ENCODE results near the gene FOXO4.

FOXO4 gene

GRCh38 chrX:71070531-71070930 lies 25.1 kb upstream of the FOXO4 start:
- no peaks in the 10 kb centered on the region for H3K36me3 ChIP-seq
- no peak for TF ChIP-seq CTCF (IDR thresholded peaks at IDR 0.05)

GRCh38 chrX:71081330-71082123 lies 14.1 kb upstream of the FOXO4 start:
- Histone ChIP-seq H3K9me3 (no peaks in the 10 kb centered on the region), H3K27me3 (no peaks in the 10 kb centered on the region), H3K4me1 (ENCODE audit: control insufficient read depth in 1 of 2, insufficient read depth in 1 of 2, low read depth in 1 of 2, low read length in 1 of 2) (no peaks in the 10 kb centered on the region), H3K27ac (no peak overlapping the region), H3K4me3 (ENCODE audit: low read depth in 1 of 2, low read length in 1 of 2) (no peak overlapping the region), H3K36me3 (no peaks in the 10 kb centered on the region)
- no peak for TF ChIP-seq CTCF (IDR thresholded peaks at IDR 0.05)

More at GRCh38 chrX:71070531-71070930, 25.1 kb upstream of the FOXO4 start:
- H3K4me1 ChIP-seq (ENCODE audit: control insufficient read depth in 1 of 2, insufficient read depth in 1 of 2, low read depth in 1 of 2, low read length in 1 of 2): peaks cover 36 to 41% of the 10 kb centered on the region in 2 experiments
- no peak overlapping the region for H3K4me3 ChIP-seq (ENCODE audit: low read depth in 1 of 2, low read length in 1 of 2)
- no peaks in the 10 kb centered on the region for H3K27me3 ChIP-seq
- H3K9me3 ChIP-seq: no peaks in the 10 kb centered on the region
- H3K27ac ChIP-seq: no peak overlapping the region

- H3K4me1 ChIP-seq (ENCODE audit: control insufficient read depth in 1 of 2, insufficient read depth in 1 of 2, low read depth in 1 of 2, low read length in 1 of 2): no peaks in the 10 kb centered on the region
- no peaks in the 10 kb centered on the region for H3K36me3 ChIP-seq
- TF ChIP-seq CTCF (IDR thresholded peaks at IDR 0.05): no peak
- H3K27ac ChIP-seq: no peak overlapping the region
- H3K4me3 ChIP-seq (ENCODE audit: low read depth in 1 of 2, low read length in 1 of 2): no peak overlapping the region
- no peaks in the 10 kb centered on the region for H3K9me3 ChIP-seq
- H3K27me3 ChIP-seq: no peaks in the 10 kb centered on the region
Observed at GRCh38 chrX:71082124-71082647, 13.5 kb upstream of the FOXO4 start.

GRCh38 chrX:71082822-71083221 lies 12.8 kb upstream of the FOXO4 start:
- no peaks in the 10 kb centered on the region for H3K4me1 ChIP-seq (ENCODE audit: control insufficient read depth in 1 of 2, insufficient read depth in 1 of 2, low read depth in 1 of 2, low read length in 1 of 2)
- H3K4me3 ChIP-seq (ENCODE audit: low read depth in 1 of 2, low read length in 1 of 2): no peak overlapping the region
- H3K27me3 ChIP-seq: no peaks in the 10 kb centered on the region
- H3K36me3 ChIP-seq: no peaks in the 10 kb centered on the region
- H3K27ac ChIP-seq: no peak overlapping the region
- TF ChIP-seq CTCF (IDR thresholded peaks at IDR 0.05): no peak
- no peaks in the 10 kb centered on the region for H3K9me3 ChIP-seq

GRCh38 chrX:71085900-71086299 lies 9.8 kb upstream of the FOXO4 start:
- no peaks in the 10 kb centered on the region for H3K27me3 ChIP-seq
- H3K27ac ChIP-seq: no peak overlapping the region
- H3K4me1 ChIP-seq (ENCODE audit: control insufficient read depth in 1 of 2, insufficient read depth in 1 of 2, low read depth in 1 of 2, low read length in 1 of 2): no peaks in the 10 kb centered on the region
- no peak overlapping the region for H3K4me3 ChIP-seq (ENCODE audit: low read depth in 1 of 2, low read length in 1 of 2)
- TF ChIP-seq CTCF (IDR thresholded peaks at IDR 0.05): no peak
- no peaks in the 10 kb centered on the region for H3K36me3 ChIP-seq
- no peaks in the 10 kb centered on the region for H3K9me3 ChIP-seq

Data from neutrophil (primary cell).